ENCODE data around the gene JAG2. TPM values are rescaled to one million over a fixed set of nuclear protein-coding genes. Genes with fewer than 3 reads are reported as not detected.
A peak's percentile ranks its signal among the peaks of the same experiment; 100 is the strongest.

JAG2 gene
- total RNA-seq, 2 experiments from 2014 or later, result 0.76 to 3.2 TPM

DNA sequence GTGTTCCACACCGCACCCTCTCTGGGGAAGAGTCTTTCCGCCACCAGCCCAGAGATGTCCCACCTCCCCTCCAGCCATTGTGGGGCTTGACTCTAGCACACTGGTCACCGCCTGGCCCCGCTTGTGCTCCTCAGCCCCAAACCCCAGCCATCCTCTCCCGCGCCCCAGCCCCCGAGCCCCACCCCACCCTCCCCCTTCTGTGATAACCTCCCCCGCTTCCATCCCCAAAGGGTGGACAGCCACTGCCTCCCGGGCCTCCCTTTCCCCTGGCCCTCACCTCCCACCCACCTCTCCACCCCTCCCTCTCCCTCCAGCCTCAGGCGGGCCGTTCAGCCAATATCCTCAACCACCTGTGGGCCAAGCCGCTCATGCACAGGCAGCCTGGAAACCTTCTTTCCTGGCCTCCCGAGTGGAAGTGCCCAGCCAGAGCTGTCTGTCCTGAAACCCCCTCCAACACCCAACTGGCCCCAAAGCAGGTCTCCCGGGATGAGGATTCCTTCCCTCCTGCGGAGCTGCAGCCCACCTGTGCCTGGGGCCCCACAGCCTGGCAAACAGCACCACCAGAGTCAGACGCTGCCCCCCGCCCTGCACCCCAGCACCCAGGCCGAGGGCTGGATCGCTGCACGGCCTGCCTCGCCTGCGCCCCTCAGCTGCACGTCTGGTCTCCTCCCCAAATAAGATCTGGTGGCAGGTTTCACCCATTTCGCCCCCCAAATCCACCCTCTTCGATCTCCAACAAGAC lies 39.6 kb upstream of the JAG2 start:
- peaks cover 2% of the 10 kb centered on the region for H3K4me1 Mint-ChIP-seq
- no peak overlapping the region for H3K4me3 Mint-ChIP-seq
- CTCF ChIA-PET, result no interaction called here
- no peaks in the 10 kb centered on the region for H3K27me3 Mint-ChIP-seq
- H3K36me3 Mint-ChIP-seq, result no peaks in the 10 kb centered on the region
- ATAC-seq (no peak), DNase-seq (no peak)
- no peaks in the 10 kb centered on the region for H3K9me3 Mint-ChIP-seq (ENCODE audit: low read depth)
- H3K27ac Mint-ChIP-seq, result no peak overlapping the region

DNA sequence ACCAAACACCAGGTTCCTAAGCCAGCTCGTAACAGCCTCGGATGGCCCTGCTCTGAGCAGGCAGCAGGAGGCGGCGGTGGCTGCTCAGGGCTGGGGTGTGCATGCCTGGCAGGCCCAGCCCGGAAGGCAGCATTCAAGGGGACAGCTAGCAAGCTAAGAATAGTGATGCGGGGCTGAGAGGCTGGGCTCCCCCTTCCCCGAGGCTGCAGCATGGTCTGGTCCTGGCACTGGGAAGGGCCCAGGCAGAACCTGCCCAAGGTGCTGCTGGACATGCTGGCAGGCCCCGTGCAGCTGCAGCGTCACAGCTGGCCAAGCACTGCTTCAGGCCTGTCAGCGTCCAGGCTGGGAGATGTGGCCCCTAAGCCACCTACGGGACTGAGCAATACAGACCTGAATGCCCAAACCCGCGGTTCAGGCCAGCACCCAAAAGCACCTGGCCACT lies 38.9 kb upstream of the JAG2 start:
- H3K4me3 Mint-ChIP-seq, result no peak overlapping the region
- H3K27ac Mint-ChIP-seq, result no peak overlapping the region
- CTCF ChIA-PET, result interaction anchor here (0.8 kb wide), 1 partner anchor 145 kb away, joined by 3 read pairs; no protein-coding TSS in a partner anchor
- no peaks in the 10 kb centered on the region for H3K36me3 Mint-ChIP-seq
- H3K9me3 Mint-ChIP-seq (ENCODE audit: low read depth), result no peaks in the 10 kb centered on the region
- DNase-seq (no peak), ATAC-seq (no peak)
- peaks cover 2% of the 10 kb centered on the region for H3K4me1 Mint-ChIP-seq
- H3K27me3 Mint-ChIP-seq, result no peaks in the 10 kb centered on the region

DNA sequence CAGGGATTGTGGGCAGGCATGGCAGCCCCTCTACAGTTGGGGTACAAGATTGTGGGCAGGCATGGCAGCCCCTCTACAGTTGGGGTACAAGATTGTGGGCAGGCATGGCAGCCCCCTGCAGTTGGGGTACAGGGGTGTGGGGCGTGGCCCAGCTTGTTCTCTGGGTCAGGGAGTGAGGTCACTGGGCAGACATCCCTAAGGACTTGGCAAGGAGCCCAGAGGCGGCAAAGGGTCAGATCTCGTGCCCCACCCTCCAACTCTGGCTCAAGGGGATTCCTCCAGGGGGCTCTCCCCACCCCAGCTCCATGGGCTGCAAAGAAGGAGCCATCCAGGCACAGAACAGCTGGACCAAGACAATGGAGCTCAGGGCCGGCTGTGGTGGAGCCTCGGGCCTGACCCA lies 38.3 kb upstream of the JAG2 start:
- no peak for ATAC-seq
- H3K36me3 Mint-ChIP-seq, result no peaks in the 10 kb centered on the region
- H3K4me3 Mint-ChIP-seq, result no peak overlapping the region
- H3K27ac Mint-ChIP-seq, result no peak overlapping the region
- DNase-seq, result no peak
- H3K4me1 Mint-ChIP-seq, result peaks cover 5% of the 10 kb centered on the region
- CTCF ChIA-PET, result interaction anchor here (0.8 kb wide), 1 partner anchor 145 kb away, joined by 3 read pairs; no protein-coding TSS in a partner anchor
- no peaks in the 10 kb centered on the region for H3K9me3 Mint-ChIP-seq (ENCODE audit: low read depth)
- no peaks in the 10 kb centered on the region for H3K27me3 Mint-ChIP-seq

DNA sequence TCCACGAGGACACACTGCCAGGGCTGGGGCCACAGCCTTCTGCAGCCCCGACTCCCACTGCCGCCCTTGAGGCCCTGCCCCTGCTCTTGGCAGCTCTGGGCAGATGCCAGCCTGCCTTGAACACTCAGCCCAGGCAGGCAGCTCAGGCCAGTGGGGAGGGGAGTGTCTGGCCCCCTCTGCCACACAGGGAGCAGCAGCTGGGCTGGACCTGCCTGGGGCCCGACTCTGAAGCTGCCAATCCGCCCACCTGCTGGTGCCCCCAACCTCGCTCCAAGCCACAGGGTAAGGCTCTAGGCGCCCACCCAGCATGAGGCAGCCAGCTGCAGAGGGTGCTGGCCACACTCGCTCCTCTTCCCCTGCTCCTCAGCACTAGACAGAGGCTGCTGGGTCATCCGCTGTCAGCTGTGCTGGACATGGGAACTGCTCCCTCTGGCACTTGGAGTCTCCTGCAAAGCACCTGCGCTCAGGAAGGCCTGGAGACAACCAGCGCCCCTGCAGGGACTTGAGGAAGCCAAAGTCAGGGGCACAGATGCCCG lies 37.2 kb upstream of the JAG2 start:
- DNase-seq, result no peak
- no peak for ATAC-seq
- CTCF ChIA-PET, result interaction anchor here (2.2 to 2.7 kb wide), 2 partner anchors 115 to 146 kb away, joined by 8 to 9 read pairs; no protein-coding TSS in a partner anchor
- Mint-ChIP-seq H3K4me1 (peaks cover 9% of the 10 kb centered on the region), H3K36me3 (no peaks in the 10 kb centered on the region), H3K4me3 (no peak overlapping the region), H3K27ac (no peak overlapping the region), H3K27me3 (no peaks in the 10 kb centered on the region), H3K9me3 (ENCODE audit: low read depth) (no peaks in the 10 kb centered on the region)

DNA sequence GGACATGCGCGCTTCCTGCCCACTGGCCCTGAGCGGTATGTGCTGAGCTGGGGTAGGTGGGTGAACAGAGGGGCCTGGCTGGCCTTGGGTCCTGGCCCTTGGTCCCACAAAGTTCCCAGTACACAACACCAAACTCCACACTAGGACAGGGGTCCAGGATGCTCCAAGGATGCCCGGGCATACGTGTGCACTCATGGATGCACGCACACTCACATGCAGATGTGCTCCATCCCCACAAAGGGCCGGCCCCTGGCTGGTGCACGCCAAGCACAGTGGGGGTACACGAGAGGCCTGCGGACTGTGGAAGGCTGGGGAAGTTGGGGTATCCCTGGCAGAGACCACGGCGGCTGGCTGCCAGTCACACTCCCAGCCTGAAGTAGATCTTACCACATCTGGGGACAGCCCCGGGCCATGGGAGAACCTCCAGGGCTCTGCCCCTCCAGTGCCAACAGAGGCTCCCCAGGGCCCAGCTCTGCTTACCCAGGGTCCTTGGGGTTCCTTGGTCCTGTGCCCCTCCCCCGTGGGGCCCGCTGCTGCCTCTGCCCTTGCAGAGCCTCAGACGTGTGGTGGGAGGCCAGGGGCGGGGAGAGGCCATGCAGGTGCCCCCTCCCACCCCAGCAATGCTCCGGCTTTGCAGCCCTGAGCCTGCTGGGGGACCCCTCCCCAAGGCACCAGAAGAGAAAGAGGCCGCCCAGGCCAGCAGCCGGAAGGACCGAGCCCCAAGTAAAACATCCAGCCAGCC lies 36.5 kb upstream of the JAG2 start:
- CTCF ChIA-PET, result interaction anchor here (2.2 to 3.1 kb wide), 3 partner anchors 11 to 147 kb away, joined by 8 to 11 read pairs (median 9); no protein-coding TSS in a partner anchor
- ATAC-seq (no peak), DNase-seq (no peak)
- Mint-ChIP-seq H3K27me3 (no peaks in the 10 kb centered on the region), H3K4me1 (peaks cover 9% of the 10 kb centered on the region), H3K4me3 (no peak overlapping the region), H3K27ac (no peak overlapping the region), H3K9me3 (ENCODE audit: low read depth) (no peaks in the 10 kb centered on the region), H3K36me3 (no peaks in the 10 kb centered on the region)

DNA sequence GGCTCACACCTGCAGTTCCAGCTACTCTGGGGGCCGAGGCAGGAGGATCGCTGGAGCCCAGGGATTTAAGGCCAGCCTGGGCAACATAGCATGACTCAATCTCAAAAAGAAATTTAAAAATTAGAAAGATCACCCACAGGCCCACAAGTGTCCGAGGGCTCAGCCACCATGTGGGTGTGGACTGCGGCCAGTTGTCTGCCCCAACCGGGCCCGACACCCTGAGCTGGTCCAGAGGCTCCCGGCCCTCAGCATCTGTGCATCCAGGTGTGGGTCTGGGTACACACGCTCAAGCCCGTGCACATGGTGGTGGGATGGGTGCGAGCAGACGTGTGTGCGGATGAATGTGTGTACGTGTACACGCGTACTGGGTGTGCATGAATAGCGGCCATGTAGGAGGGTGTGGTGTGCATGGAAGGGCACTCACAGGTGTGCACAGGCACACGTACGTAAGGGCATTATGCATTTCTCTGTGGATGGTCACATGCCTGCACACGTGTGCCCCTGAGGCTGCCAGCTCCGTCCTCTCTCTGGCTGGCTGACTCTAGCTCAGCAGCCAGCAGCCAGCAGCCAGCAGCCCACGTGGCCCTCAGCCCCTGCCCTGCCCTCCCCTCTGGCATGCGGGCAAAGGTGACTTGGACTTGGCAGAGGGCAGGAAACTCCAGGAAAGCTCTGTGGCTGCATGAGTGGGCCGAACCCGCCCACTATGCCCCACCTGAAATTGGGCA lies 35.8 kb upstream of the JAG2 start:
- ATAC-seq, result no peak

DNA sequence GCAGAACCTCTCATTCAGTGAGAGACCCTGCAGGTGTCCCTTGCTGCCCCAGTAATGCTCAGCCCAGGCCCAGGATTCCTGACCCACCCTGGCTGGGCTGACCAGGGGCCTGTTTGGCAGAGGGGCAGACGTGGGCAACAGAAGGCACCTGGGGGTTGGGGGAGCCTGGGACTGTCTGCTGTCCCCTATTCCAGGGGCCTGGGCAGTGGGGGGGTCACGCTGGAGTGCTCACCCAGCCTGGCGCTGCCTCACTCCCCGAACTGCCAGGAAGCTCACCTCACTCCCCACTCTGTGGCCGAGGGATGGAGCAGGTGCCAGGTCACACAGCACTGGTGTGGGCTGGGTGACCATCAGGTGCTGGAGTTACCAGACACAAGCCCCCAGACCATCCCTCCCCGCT lies 35.1 kb upstream of the JAG2 start:
- Mint-ChIP-seq H3K27me3 (peaks cover 3% of the 10 kb centered on the region), H3K36me3 (no peaks in the 10 kb centered on the region), H3K4me1 (peaks cover 15% of the 10 kb centered on the region), H3K9me3 (ENCODE audit: low read depth) (no peaks in the 10 kb centered on the region), H3K4me3 (no peak overlapping the region), H3K27ac (no peak overlapping the region)
- CTCF ChIA-PET, result interaction anchor here (0.8 to 3.1 kb wide), 7 partner anchors 9 to 148 kb away, joined by 3 to 11 read pairs (median 4); no protein-coding TSS in a partner anchor
- DNase-seq, result no peak
- no peak for ATAC-seq

More for the DNA sequence above, 35.8 kb upstream of the JAG2 start:
- CTCF ChIA-PET, result interaction anchor here (0.7 to 3.1 kb wide), 4 partner anchors 10 to 147 kb away, joined by 3 to 11 read pairs (median 8); no protein-coding TSS in a partner anchor
- Mint-ChIP-seq H3K27me3 (no peaks in the 10 kb centered on the region), H3K36me3 (no peaks in the 10 kb centered on the region), H3K9me3 (ENCODE audit: low read depth) (no peaks in the 10 kb centered on the region), H3K27ac (no peak overlapping the region), H3K4me3 (no peak overlapping the region), H3K4me1 (peaks cover 11% of the 10 kb centered on the region)
- DNase-seq, result no peak

DNA sequence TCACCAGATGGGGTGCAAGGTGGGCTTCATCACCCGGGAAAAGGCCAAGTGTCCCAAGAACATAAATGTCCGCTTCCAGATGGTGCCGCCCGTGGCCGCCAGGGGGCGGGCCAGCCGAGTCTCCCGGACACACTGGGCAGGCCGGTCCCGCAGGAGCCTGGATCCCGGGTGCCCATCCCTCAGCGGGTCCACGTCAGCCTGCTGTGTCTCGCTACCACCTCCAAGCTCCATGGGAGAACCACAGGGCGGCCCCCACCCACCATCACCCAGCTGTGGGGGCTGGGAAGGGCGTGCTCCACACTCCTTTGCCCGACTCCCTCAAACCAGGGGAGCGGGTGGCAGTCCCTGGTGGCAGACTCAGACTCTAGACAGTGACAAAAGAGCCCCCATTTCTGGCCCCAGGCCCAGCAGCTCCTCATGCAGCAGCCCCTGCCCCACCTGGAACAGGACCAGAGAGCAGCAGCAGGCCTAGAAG lies 34.5 kb upstream of the JAG2 start:
- no peak overlapping the region for H3K4me3 Mint-ChIP-seq
- no peaks in the 10 kb centered on the region for H3K36me3 Mint-ChIP-seq

DNA sequence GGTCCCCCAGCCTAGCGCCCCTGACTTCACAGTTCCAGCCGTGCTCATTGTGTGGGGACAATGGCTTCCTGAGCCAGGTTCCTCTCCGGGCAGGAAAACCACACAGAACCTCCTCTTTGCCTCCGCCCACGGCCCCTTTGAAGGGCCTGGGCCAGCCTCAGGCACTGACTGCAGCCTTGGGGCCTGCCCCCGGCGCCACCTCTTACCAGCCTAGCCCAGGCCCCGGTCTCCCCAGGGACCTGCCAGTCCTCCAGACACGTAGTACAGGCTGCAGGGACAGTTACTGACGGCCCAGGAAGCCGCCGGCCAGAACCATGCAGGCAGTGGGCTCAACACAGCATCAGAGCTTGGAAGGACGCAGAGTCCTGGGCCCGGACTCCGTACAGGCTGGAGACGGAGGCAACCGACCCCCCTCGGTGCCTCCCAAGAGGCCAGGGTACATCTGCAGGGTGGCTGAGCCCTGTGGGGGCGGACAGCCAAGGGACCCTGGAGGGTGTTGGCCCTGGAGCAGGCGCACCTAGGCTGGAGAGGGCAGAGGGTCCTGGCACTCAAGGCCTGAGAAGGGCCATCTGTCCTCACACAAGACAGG lies 33.4 kb upstream of the JAG2 start:
- Mint-ChIP-seq H3K4me3 (no peak overlapping the region), H3K4me1 (peaks cover 15% of the 10 kb centered on the region), H3K27me3 (peaks cover 14% of the 10 kb centered on the region), H3K36me3 (no peaks in the 10 kb centered on the region), H3K27ac (peak overlapping the region; percentile 56), H3K9me3 (ENCODE audit: low read depth) (no peaks in the 10 kb centered on the region)
- DNase-seq, result peak; percentile 54
- CTCF ChIA-PET, result interaction anchor here (0.7 to 3.2 kb wide), 10 partner anchors 8 to 150 kb away, joined by 3 to 15 read pairs (median 4); partner anchors contain the start of gene BRF1
- peak; percentile 36 for ATAC-seq

More for the DNA sequence above, 34.5 kb upstream of the JAG2 start:
- ATAC-seq (peak; percentile 66), DNase-seq (peak; percentile 69)
- peaks cover 7% of the 10 kb centered on the region for H3K27me3 Mint-ChIP-seq
- CTCF ChIA-PET, result interaction anchor here (0.8 to 3.1 kb wide), 7 partner anchors 9 to 149 kb away, joined by 3 to 11 read pairs (median 4); no protein-coding TSS in a partner anchor
- no peaks in the 10 kb centered on the region for H3K9me3 Mint-ChIP-seq (ENCODE audit: low read depth)
- peaks cover 15% of the 10 kb centered on the region for H3K4me1 Mint-ChIP-seq
- H3K27ac Mint-ChIP-seq, result no peak overlapping the region

DNA sequence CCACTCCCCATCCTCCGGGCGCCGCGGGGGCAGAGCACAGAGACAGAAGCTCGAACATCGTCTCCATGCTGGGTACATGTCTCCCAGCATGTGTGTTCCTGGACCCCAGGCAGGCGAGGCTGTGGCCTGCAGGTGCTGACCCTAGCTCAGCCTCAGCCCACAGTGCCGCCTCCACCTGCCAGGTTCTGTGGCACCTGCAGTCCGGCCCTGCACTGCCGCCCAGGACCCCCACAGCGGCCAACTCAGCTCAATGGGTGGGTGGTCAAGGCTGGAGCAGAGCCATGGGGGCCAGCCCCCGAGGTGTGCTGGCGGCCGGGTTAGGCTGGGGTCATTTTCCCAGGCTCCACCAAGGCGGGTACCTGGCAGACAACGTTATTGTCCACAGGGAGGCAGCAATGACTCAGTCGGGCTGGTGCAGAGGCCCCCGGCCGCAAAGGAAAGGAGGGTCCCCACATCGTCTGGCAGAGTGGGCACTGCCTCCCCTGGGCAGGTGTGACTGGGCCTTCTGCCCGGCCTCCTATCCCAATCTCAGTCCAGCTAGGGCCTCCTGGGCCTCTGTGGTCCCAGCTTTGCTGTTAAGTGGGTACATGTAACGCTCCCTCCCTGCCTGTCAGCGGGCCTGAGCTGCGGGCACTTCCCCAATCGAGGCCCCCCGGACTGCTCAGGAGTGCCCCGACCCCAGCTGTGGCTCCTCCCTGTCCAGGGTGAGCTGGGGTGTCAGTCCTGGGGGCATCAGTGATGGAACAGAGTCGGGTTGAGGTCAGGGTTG lies 32.8 kb upstream of the JAG2 start:
- peaks cover 14% of the 10 kb centered on the region for H3K27me3 Mint-ChIP-seq
- DNase-seq (no peak), ATAC-seq (no peak)
- H3K27ac Mint-ChIP-seq, result peak overlapping the region; percentile 56
- CTCF ChIA-PET, result interaction anchor here (0.7 to 3.2 kb wide), 10 partner anchors 11 to 151 kb away, joined by 3 to 15 read pairs (median 4); partner anchors contain the start of gene BRF1
- H3K4me3 Mint-ChIP-seq, result no peak overlapping the region
- H3K9me3 Mint-ChIP-seq (ENCODE audit: low read depth), result no peaks in the 10 kb centered on the region
- H3K4me1 Mint-ChIP-seq, result peaks cover 15% of the 10 kb centered on the region
- H3K36me3 Mint-ChIP-seq, result no peaks in the 10 kb centered on the region

DNA sequence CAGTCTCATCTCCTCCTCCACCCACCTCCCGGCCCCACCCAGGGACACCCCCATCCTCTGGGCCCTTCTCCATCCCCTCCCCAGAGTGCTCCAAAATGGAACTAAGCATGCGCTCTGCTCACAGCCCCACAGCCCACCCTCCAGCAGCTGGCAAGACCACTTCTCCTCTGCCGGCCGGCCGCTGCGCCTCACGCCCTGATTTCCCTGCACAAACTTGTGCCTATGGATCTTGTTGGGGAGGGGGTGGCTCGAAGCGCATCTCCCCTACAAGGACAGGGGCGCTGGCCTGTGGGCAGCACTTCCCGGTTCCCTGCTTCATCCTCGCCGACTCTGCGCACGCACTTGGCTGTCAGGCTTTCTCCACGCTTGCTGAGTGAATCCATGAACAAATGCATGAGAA lies 32.1 kb upstream of the JAG2 start:
- H3K9me3 Mint-ChIP-seq (ENCODE audit: low read depth), result no peaks in the 10 kb centered on the region
- no peak overlapping the region for H3K27ac Mint-ChIP-seq
- ATAC-seq, result no peak

More for the DNA sequence above, 32.1 kb upstream of the JAG2 start:
- no peak for DNase-seq
- H3K4me3 Mint-ChIP-seq, result no peak overlapping the region
- no peaks in the 10 kb centered on the region for H3K36me3 Mint-ChIP-seq
- H3K4me1 Mint-ChIP-seq, result peaks cover 19% of the 10 kb centered on the region
- CTCF ChIA-PET, result interaction anchor here (1.0 to 3.2 kb wide), 6 partner anchors 11 to 151 kb away, joined by 3 to 15 read pairs (median 4); no protein-coding TSS in a partner anchor
- H3K27me3 Mint-ChIP-seq, result peaks cover 21% of the 10 kb centered on the region
